Uterus (tissue), 2 donors: ENCODE data around the gene NELFB.

Experiments used
- POLR2A ChIP-seq, 2 donors: fragments of 450-650 bp; IDR thresholded peaks; one replicate each; pipeline ENCODE4 v1.6.1; 2016; ENCODE audit warnings: antibody characterized with exemption in 2 of 2, mild to moderate bottlenecking in 1 of 2, moderate library complexity in 1 of 2
- TF ChIP-seq, protein P1 (sequence below), 4 experiments: fragments of 200-600 bp in 2 of 4; fragments of 450-650 bp in 2 of 4; sonication (generic) in 2 of 4; IDR thresholded peaks; one replicate each; pipeline ENCODE4 v1.5.1; 2016 to 2019; ENCODE audit warnings: antibody characterized with exemption in 4 of 4, mild to moderate bottlenecking in 2 of 4, moderate library complexity in 1 of 4

DNA sequence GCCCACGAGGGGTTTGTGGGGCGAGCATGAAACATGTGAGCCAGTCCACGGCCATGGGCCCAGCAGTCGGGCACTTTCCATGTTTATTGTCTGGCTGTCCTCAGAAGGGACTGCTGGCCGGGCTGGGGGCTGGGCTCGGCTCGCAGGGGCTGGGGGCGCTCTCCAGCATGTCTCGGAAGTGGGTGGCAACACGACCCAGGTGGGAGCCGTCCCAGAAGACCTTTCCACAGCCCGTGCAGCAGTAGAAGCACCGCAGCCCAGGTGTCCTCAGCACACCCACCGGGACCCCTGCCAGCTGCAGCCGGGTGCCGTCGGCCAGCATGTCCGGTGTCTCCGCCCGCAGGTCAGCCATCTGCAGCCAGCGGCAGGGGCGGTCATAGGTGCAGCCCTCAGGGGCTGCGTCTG is 51.7 kb downstream of the NELFB start:
- TF ChIP-seq, protein P1, sequence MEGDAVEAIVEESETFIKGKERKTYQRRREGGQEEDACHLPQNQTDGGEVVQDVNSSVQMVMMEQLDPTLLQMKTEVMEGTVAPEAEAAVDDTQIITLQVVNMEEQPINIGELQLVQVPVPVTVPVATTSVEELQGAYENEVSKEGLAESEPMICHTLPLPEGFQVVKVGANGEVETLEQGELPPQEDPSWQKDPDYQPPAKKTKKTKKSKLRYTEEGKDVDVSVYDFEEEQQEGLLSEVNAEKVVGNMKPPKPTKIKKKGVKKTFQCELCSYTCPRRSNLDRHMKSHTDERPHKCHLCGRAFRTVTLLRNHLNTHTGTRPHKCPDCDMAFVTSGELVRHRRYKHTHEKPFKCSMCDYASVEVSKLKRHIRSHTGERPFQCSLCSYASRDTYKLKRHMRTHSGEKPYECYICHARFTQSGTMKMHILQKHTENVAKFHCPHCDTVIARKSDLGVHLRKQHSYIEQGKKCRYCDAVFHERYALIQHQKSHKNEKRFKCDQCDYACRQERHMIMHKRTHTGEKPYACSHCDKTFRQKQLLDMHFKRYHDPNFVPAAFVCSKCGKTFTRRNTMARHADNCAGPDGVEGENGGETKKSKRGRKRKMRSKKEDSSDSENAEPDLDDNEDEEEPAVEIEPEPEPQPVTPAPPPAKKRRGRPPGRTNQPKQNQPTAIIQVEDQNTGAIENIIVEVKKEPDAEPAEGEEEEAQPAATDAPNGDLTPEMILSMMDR (IDR thresholded peaks at IDR 0.05): no peak
- no peak for TF ChIP-seq POLR2A (IDR thresholded peaks at IDR 0.05)
